BLaER1 treated with 17β-estradiol and CSF1 and Interleukin-3, amounts not matched to agents 10 nM and 100 nM (cell line): ENCODE measurements around the gene MTA1.
A peak's percentile ranks its signal among the peaks of the same experiment; 100 is the strongest.

Experiments used
- H3K27ac ChIP-seq, 11 experiments: shearing (Covaris generic); formaldehyde crosslinking; 2 replicates each; pipeline ENCODE4 v1.8.1; 2022
- H3K27me3 ChIP-seq, 11 experiments: shearing (Covaris generic); formaldehyde crosslinking; 2 replicates each; pipeline ENCODE4 v1.8.1; 2022
- H3K36me3 ChIP-seq, 11 experiments: shearing (Covaris generic); formaldehyde crosslinking; 2 replicates each; pipeline ENCODE4 v1.8.1; 2022
- H3K4me1 ChIP-seq, 10 experiments: shearing (Covaris generic); formaldehyde crosslinking; 2 replicates each; pipeline ENCODE4 v1.8.1; 2022
- H3K4me2 ChIP-seq, 11 experiments: shearing (Covaris generic); formaldehyde crosslinking; 2 replicates each; pipeline ENCODE4 v1.8.1; 2022
- H3K4me3 ChIP-seq, 10 experiments: shearing (Covaris generic); formaldehyde crosslinking; 2 replicates each; pipeline ENCODE4 v1.8.1; 2022
- H3K9ac ChIP-seq, 11 experiments: shearing (Covaris generic); formaldehyde crosslinking; 2 replicates each; pipeline ENCODE4 v1.8.1; 2022
- H3K9me3 ChIP-seq, 11 experiments: shearing (Covaris generic); formaldehyde crosslinking; replicated peaks in 1 of 11; 2 replicates each; pipeline ENCODE4 v1.8.1; 2022
- H4K20me1 ChIP-seq, 11 experiments: shearing (Covaris generic); formaldehyde crosslinking; 2 replicates each; pipeline ENCODE4 v1.8.1; 2022
- Cebpa-rat ChIP-seq, 11 experiments: shearing (Covaris generic); IDR thresholded peaks; 2 replicates each; pipeline ENCODE4 v1.8.1; 2022

MTA1 gene

DNA sequence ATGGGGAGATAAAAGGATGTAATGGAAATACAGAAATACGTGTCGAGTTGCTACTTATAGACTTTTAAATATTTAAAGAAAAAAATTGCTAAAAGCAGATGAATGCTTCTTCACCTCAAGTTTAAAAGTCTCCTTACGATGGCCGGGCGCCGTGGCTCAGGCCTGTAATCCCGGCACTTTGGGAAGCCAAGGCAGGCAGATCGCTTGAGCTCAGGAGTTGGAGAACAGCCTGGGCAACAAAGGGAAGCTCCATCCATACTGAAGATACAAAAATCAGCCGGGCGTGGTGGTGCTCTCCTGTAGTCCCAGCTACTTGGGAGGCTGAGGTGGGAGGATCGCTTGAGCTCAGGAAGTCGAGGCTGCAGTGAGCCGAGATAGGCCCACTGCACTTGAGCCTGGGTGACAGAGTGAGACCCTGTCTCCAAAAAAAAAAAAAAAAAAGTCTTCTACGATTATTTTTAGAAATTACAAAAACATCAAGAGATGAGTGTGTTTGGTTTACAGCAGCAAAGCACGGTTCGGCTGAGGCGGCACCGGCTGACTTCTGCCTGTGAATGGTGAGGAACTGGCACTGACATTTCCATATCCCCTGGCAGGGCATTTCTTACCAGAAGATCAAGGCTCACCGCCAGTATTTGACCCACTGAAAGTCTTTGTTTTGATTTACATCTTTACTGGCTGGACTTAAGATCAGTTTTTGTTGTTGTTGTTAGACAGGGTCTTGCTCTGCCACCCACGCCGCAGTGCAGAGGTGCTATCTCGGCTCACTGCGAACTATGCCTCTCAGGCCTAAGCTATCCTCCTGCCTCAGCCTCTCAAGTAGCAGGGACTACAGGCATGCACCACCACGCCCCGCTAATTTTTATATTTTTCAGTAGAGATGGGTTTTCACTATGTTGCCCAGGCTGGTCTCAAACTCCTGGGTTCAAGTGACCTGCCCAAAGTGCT, 3.9 kb upstream of the MTA1 start:
- Histone ChIP-seq H3K4me1 (peaks cover 24 to 67% (median 56%) of the 10 kb centered on the region in 10 experiments), H3K4me3 (peak overlapping the region; percentile 55 to 73 (median 62); a peak in 19 of 20 replicates), H4K20me1 (peaks cover under 1 to 37% (median 22%) of the 10 kb centered on the region in 11 experiments; a peak in 21 of 22 replicates), H3K9ac (peak overlapping the region in 9 of 11 experiments; percentile 69 to 82 (median 79); a peak in 11 of 22 replicates), H3K36me3 (no peaks in the 10 kb centered on the region), H3K4me2 (peak overlapping the region; percentile 57 to 91 (median 82)), H3K9me3 (no peaks in the 10 kb centered on the region), H3K27me3 (peaks cover 36 to 50% (median 41%) of the 10 kb centered on the region in 11 experiments), H3K27ac (no peak overlapping the region)
- TF ChIP-seq Cebpa-rat (IDR thresholded peaks at IDR 0.05) = no peak

DNA sequence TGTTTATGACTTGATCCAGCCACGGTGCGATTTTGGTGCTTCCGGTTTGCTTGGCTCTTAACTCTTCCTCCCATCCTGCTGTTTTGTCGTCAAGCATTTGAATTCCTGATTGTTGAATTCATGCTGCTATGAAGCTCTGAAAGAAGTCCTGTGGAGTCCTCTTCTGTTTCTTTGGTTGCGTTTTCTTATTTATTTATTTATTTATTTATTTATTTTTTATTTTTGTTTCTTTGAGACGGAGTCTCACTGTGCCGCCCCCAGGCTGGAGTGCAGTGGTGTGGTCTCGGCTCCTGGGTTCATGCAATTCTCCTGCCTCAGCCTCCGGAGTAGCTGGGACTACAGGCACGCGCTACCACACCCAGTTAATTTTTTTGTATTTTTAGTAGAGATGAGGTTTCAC, 3.0 kb upstream of the MTA1 start:
- no peak for TF ChIP-seq Cebpa-rat (IDR thresholded peaks at IDR 0.05)
- Histone ChIP-seq H3K27me3 (peaks cover 28 to 41% (median 33%) of the 10 kb centered on the region in 11 experiments), H3K4me1 (peaks cover 26 to 69% (median 58%) of the 10 kb centered on the region in 10 experiments), H3K4me3 (no peak overlapping the region), H3K36me3 (0 out of 22 replicates have a peak, but pooled peaks cover 0 to 3% (median 0%) of the 10 kb centered on the region in 11 experiments), H4K20me1 (peaks cover 10 to 38% (median 23%) of the 10 kb centered on the region in 11 experiments; a peak in 21 of 22 replicates), H3K9me3 (no peaks in the 10 kb centered on the region), H3K9ac (no peak overlapping the region), H3K4me2 (no peak overlapping the region), H3K27ac (no peak overlapping the region)

DNA sequence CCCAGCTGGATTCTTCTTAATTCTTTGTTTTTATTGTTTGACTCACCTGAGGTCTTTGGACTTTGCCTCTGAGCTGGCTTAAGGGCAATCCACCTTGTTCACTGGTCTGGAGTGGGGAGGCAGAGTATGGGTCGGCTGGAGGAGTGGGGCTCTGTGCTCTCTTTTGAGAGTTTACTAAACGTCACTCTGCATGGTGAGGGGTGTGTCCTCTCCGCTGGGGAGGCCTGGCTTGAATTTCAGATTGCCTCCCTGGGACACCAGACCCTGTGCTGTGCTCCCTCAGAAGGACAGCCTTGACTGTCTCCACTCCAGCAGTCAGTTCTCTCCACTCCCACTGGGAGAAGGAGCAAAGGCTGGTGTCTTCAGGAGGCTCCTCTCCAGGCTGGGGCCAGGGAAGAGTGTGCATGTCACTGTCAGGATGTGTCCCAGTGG, 1.9 kb upstream of the MTA1 start:
- H4K20me1 ChIP-seq = peaks cover 19 to 39% (median 27%) of the 10 kb centered on the region in 11 experiments; a peak in 21 of 22 replicates

DNA sequence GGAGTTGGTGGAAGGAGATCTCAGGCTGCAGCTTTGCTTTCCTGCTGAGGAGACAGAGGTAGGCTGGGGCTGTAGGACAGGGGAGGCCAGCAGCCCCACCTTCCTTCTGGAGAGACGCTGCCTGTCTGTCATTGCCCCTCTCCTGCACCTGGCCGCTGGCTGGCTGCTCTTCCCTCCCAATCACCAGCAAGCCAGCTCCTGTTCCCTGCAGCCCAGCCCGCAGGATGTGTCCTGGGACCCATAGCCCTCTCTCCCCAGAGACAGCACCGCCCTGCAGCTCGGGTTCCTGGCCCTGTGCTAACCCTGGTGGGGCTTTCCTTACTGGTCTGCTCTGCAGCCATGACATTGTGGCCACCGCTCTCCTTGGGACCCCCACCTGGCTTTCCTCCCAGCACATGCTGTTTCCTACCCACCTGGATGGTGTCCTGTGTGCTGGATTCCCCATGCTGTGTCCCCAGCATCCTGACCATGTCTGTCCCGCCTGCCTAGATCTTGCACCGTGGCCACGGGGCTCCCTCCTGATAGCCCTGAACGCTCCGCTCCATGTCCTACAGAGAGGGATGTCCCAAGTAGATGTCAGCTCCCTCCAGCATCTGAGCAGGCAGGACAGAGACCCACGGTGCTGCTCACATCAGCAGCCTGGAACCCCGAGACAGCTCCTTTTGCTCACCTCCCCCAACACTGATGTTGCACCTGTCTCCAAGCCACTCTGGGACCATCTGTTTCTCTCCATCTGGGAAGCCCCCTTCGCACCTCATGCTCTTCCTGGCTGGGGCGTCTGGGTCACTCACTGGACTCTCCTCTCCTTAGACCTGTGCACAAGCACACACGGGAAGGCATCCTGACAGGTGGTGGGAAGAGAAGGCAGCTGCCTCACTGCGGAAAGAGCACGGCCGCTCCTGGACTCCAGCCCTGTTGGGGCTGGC, 1.1 kb upstream of the MTA1 start:
- H3K27ac ChIP-seq = peak overlapping the region in 7 of 11 experiments; percentile 76 to 87 (median 85); a peak in 12 of 22 replicates
- H3K4me2 ChIP-seq = peak overlapping the region; percentile 91 to 99 (median 97)
- peaks cover 36 to 74% (median 63%) of the 10 kb centered on the region in 10 experiments for H3K4me1 ChIP-seq
- no peaks in the 10 kb centered on the region for H3K9me3 ChIP-seq
- peak overlapping the region in 10 of 11 experiments; percentile 82 to 93 (median 88); a peak in 19 of 22 replicates for H3K9ac ChIP-seq
- H3K27me3 ChIP-seq = peaks cover 12 to 23% (median 15%) of the 10 kb centered on the region in 11 experiments
- H4K20me1 ChIP-seq = peaks cover 28 to 43% (median 32%) of the 10 kb centered on the region in 11 experiments; a peak in 21 of 22 replicates
- no peak for TF ChIP-seq Cebpa-rat (IDR thresholded peaks at IDR 0.05)
- peaks cover 0 to 21% (median 6%) of the 10 kb centered on the region in 11 experiments; a peak in 13 of 22 replicates for H3K36me3 ChIP-seq
- H3K4me3 ChIP-seq = peak overlapping the region; percentile 62 to 79 (median 70); a peak in 17 of 20 replicates

More for the DNA sequence above, 1.9 kb upstream of the MTA1 start:
- H3K27ac ChIP-seq = no peak overlapping the region
- peak overlapping the region in 6 of 11 experiments; percentile 95 to 99 (median 97); a peak in 8 of 22 replicates for H3K4me2 ChIP-seq
- peaks cover 0 to 12% (median 2%) of the 10 kb centered on the region in 11 experiments; a peak in 7 of 22 replicates for H3K36me3 ChIP-seq
- TF ChIP-seq Cebpa-rat (IDR thresholded peaks at IDR 0.05) = no peak
- no peak overlapping the region for H3K4me3 ChIP-seq
- H3K9me3 ChIP-seq = no peaks in the 10 kb centered on the region
- peak overlapping the region in 1 of 11 experiments; percentile 89; a peak in 1 of 22 replicates for H3K9ac ChIP-seq
- peaks cover 33 to 74% (median 62%) of the 10 kb centered on the region in 10 experiments for H3K4me1 ChIP-seq
- H3K27me3 ChIP-seq = peaks cover 20 to 31% (median 24%) of the 10 kb centered on the region in 11 experiments

DNA sequence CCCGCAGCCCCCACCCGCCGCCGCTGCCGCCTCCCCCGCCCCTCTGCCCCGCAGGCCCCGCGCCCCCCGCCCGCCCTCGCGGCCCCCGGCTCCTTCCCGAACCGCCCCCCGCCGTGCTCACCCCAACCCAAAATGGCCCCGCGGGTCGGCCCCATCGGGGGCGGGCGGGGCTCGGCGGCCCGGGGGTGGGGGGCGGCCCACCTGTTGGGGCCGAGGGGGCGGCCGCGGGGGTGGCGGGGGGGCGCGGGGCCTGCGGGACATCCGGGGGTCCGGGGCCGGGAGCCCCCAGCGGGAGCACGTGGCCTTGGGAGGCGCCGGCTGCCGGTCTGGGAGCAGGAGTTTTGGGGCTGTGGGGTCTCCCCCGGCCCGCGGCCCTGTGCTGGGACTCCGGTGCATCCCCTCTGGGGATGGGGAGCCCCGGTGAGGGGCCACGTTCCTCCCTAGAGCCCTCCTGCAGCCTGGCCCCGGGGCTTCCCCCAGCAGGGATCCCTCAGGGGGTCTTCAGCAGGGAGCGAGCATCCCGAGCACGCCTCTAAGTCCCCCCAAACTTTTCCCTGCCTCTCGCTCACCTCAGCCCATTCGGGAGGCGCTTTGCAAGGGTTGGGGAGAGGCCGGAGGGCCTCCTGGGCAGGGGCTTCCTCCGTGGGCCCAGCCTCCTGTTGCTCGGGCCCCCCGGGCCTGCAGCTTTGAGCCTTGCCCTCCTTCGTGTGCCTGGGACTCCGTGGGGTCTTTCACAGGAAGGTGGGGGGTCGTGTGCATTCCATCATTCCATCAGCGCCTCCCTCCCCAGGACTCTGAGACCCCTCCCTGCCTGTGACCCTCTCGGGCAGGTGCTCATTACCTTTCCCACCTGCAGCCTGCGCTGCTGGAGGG, 710 bp downstream of the MTA1 start:
- peak overlapping the region; percentile 76 to 93 (median 87); a peak in 21 of 22 replicates for H3K27ac ChIP-seq
- peak overlapping the region; percentile 85 to 98 (median 92) for H3K9ac ChIP-seq
- H3K4me3 ChIP-seq = peak overlapping the region; percentile 74 to 98 (median 93)
- H3K4me2 ChIP-seq = peak overlapping the region; percentile 91 to 100 (median 96)
- peaks cover 0 to 6% (median 0%) of the 10 kb centered on the region in 11 experiments; a peak in 5 of 22 replicates for H3K27me3 ChIP-seq
- H3K9me3 ChIP-seq = no peaks in the 10 kb centered on the region
- peaks cover 0 to 39% (median 24%) of the 10 kb centered on the region in 11 experiments; a peak in 21 of 22 replicates for H3K36me3 ChIP-seq
- H3K4me1 ChIP-seq = peaks cover 32 to 63% (median 54%) of the 10 kb centered on the region in 10 experiments
- TF ChIP-seq Cebpa-rat (IDR thresholded peaks at IDR 0.05) = no peak
- peaks cover 46 to 50% (median 48%) of the 10 kb centered on the region in 11 experiments; a peak in 21 of 22 replicates for H4K20me1 ChIP-seq

DNA sequence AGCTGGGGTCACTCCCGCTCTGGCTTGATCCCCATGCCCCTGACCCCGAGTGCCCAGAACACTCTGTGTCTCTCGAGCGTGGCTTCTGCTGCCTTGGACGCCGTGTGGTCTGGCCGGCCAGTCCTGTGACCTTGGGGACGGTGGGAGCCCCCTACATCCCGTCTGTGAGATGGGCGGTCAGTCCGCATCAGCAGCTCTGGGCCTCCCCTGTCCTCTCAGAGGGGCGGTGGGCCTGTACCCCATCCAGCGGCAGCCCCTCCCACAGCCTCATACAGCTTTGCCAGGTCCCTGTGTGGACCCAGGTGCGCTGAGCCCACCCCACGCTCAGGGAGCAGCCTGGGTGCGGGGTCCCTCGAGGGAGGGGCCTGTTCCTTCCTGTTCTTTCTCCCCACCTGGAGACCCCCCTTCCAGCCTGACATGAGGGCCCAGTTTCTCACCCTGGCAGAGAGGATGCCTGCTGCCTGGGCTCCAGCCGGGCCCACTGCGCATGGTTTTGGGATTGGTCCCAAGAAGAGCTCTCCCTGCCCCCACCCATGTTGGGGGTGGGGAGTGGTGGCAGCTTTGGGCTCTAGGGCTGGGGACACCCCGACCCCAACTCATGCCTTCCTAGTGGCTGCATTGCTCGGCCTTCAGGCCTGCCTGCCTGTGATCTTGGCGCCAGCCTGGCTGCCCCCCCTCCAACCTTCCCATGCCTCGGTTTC, 1.5 kb downstream of the MTA1 start:
- H3K4me3 ChIP-seq = peak overlapping the region; percentile 74 to 98 (median 93)
- peak overlapping the region; percentile 85 to 98 (median 92) for H3K9ac ChIP-seq
- H3K27me3 ChIP-seq = no peaks in the 10 kb centered on the region
- no peaks in the 10 kb centered on the region; a peak in 1 of 22 replicates for H3K9me3 ChIP-seq
- peaks cover 0 to 45% (median 29%) of the 10 kb centered on the region in 11 experiments; a peak in 21 of 22 replicates for H3K36me3 ChIP-seq
- peaks cover 50 to 58% (median 56%) of the 10 kb centered on the region in 11 experiments; a peak in 21 of 22 replicates for H4K20me1 ChIP-seq
- peak overlapping the region; percentile 91 to 100 (median 96) for H3K4me2 ChIP-seq
- peak overlapping the region; percentile 48 to 93 (median 86); a peak in 21 of 22 replicates for H3K27ac ChIP-seq
- no peak for TF ChIP-seq Cebpa-rat (IDR thresholded peaks at IDR 0.05)
- H3K4me1 ChIP-seq = peaks cover 32 to 55% (median 47%) of the 10 kb centered on the region in 10 experiments
